GM12865 (cell line): ENCODE results near the gene GNAT3.

Experiments
- DNase-seq: peaks from one replicate; pipeline ENCODE4 v3.0.0; 2010; ENCODE audit warnings: low read depth
- H3K4me3 ChIP-seq: 2 replicates; pipeline ENCODE4 v1.5.1; 2011; ENCODE audit warnings: mild to moderate bottlenecking, low read depth, low read length, control low read depth
- CTCF ChIP-seq: IDR thresholded peaks from 2 replicates; pipeline ENCODE4 v1.5.1; 2011; ENCODE audit warnings: low read length, control low read depth, low read depth, inconsistent platforms; ENCODE audit not compliant: insufficient read depth; ENCODE audit errors: missing control alignments

The GNAT3 gene

GRCh38 chr7:80508440-80508839, 3.4 kb downstream of the GNAT3 start:
- H3K4me3 ChIP-seq = no peak overlapping the region
- TF ChIP-seq CTCF = no peak
- DNase-seq = no peak

- no peak for TF ChIP-seq CTCF
- no peak overlapping the region for H3K4me3 ChIP-seq
- DNase-seq = no peak
These were observed 5.9 kb downstream of the GNAT3 start for GRCh38 chr7:80505900-80506500.

GRCh38 chr7:80500325-80500724, 11.5 kb downstream of the GNAT3 start:
- no peak for TF ChIP-seq CTCF
- no peak for DNase-seq
- H3K4me3 ChIP-seq = no peak overlapping the region

- no peak for TF ChIP-seq CTCF
- no peak for DNase-seq
- H3K4me3 ChIP-seq = no peak overlapping the region
These were observed 12.4 kb downstream of the GNAT3 start for GRCh38 chr7:80499350-80499953.

GRCh38 chr7:80498481-80499349, 13.1 kb downstream of the GNAT3 start:
- H3K4me3 ChIP-seq = no peak overlapping the region
- TF ChIP-seq CTCF = no peak
- DNase-seq = no peak

GRCh38 chr7:80496586-80496985, 15.3 kb downstream of the GNAT3 start:
- no peak overlapping the region for H3K4me3 ChIP-seq
- DNase-seq = no peak
- no peak for TF ChIP-seq CTCF
